ENCODE results near the gene RASSF3.
A peak's percentile ranks its signal among the peaks of the same experiment; 100 is the strongest.
"Not testable (repeated sequence)": the region's sequence is repeated elsewhere in the genome, so short reads cannot be mapped to it uniquely, and the experiment has no call there.

RASSF3 gene

DNA sequence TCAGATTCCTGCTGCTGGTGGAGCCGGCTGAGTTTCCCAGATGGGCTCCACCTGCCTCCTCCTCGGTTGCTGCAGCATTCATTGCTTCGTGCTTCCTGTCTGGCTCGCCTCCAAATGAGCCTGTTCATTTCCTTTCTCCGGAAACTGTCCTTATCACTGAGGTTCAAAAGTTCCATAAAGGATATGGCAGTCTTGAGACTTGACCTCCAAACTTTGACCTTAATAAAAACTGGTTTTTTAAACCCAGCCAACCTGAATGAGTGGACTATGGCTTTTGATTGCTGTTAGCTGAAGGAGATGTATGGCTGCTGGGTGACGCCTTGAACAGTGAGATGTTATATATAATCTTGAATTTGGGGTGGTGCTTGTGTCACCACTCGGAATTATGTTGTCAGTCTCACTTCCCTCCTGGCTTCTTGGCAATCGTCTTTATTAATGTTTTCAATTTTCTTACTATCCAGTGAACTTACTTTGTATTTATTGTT lies 62.7 kb downstream of the RASSF3 start:
- DNase-seq: peak; percentile 48

GRCh38 chr12:64673490-64674169 lies 63.3 kb downstream of the RASSF3 start:
- DNase-seq: peak; percentile 69

GRCh38 chr12:64674367-64674922 lies 64.2 kb downstream of the RASSF3 start:
- no peak for DNase-seq

GRCh38 chr12:64675795-64676194 lies 65.5 kb downstream of the RASSF3 start:
- no peak for DNase-seq

DNA sequence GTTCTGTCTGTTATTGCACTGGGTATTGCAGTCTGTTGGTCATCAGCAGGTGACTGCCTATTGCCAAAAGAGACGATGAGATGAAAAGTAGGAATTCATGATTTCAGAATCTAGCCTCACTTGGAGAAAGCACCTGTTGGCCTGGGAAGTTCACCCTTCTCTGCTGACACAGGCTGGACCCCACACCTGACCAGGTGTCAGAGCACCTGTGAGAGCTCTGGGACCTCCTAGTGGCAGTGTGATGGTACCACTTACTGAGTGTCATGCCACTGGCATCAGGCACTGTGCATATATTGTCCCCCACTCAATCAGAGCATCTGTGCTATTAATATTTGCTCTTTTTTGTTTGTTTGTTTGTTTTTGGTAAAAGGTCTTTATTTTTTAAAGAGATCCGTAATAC lies 68.0 kb downstream of the RASSF3 start:
- DNase-seq: no peak

DNA sequence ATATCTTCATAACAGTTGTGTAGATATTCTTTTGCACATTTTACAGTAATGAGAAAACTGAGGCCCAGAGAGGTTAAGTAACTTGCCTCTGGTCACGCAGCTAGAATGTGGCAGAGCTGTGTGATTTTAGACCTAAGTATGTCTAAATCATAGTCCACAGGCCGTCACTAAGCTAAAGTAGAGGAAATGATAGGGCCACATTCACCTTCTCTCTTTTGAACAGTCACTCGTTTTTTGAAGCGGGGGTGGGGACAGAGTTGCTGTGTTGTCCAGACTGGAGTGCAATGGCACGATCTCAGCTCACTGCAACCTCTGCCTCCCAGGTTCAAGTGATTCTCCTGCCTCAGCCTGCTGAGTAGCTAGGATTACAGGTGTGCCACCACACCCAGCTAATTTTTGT lies 68.5 kb downstream of the RASSF3 start:
- no peak for DNase-seq

DNA sequence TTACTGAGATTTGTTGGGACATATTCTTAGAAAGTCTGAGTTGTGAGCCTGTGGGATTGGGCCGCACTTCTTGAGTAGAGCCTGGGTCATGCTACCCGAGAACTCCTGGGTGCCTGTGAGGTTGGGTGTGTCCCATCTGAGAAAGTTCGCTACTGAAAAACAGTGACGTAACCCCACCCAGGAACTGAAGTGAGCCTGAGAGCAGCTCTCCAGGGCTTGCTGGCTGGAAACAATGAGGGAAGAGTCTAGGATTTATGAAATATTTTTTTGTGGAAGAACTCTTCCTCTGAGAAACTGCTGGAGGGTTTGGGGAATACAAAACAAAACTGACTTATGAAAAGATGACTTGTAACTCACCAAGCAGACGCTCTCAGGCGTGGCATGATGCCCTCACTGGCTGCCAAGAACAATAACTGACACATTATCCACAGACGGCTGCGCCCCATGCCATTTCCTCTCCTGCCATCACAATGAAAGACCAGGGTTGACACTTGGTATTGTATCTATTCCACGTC lies 69.2 kb downstream of the RASSF3 start:
- DNase-seq: no peak

DNA sequence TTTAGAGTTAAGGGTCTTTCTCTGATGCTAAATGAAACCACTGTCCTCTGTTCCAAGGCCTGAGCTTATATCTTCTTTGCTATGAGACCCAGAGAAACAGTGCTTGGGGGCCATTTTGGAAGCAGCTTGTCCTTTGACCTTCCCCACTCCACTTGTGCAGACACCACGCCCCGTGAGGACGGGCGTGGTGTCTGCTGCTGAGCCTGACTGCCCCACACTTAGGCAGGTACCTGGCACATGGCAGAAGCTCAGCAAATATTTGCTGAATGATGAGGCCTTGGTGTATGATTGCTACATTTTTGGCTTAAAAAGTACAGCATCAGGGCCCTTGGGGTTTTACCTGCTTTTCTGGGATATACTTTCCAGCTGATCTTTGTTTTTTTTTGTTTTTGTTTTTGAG lies 69.9 kb downstream of the RASSF3 start:
- DNase-seq: no peak

DNA sequence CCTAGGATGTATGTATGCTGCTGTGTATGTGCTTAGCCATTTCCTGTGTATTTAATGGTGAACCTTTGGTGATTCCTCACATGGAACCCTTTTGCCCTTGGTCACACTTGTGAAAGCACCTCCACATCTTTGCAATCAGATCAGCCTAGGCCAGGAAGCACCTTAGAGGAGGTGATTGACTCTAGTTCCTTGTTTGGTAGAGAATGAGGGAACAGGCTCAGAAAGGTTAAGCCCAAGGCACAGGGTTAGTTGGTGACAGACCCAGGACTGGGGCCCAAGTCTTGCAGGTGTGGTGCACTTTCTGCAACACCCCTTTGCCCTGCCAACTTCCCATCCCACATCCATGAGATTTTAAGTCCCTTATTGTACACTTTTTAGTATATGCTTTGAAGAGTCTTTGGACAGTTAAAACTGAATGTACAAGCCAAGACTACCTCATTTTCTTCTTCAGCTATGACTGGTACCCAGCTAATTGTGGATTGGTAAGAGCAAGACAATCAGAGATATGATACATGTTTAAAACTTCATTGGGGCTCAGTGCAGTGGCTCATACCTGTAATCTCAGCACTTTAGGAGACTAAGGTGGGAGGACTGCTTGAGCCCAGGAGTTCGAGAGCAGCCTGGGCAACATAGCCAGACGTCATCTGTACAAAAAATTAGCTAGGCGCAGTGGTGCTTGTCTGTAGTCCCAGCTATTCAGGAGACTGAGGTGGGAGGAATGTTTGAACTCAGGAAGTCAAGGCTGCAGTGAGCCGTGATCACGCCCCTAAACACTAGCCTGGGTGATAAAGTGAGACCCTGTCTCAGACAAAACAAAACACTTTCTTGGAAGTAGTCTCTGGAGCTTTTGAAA lies 71.1 kb downstream of the RASSF3 start:
- DNase-seq: peak; percentile 80

- peak; percentile 98 for DNase-seq
These were observed 72.4 kb downstream of the RASSF3 start for GRCh38 chr12:64682572-64683277.

DNA sequence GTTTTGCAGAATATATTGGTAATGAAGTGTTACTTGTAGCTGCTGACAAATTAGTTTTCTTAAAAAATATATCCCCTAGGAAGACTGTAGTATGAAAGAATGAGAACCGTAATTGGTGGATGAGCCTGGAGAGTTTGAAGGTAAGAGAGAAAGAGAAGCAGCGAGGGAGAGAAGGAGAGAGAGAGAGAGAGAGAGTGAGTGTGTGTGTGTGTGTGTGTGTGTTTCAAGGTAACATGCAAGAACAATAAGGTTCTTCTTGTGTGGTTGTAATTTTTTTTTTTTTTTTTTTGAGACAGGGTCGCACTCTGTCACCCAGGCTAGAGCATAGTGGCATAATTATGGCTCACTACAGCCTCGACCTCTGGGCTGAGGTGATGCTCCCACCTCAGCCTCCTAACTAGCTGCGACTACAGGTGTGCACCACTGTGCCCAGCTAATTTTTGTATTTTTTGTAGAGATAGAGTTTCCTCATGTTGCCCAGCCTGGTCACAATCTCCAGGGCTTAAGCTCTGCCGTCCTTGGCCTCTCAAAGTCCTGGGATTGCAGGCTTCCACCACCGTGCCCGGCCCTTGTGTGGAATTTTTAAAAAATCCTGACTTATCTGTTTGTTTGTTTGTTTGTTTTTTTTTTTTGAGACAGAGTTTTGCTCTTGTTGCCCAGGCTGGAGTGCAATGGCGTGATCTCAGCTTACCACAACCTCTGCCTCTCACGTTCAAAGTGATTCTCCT lies 73.7 kb downstream of the RASSF3 start:
- DNase-seq: no peak

DNA sequence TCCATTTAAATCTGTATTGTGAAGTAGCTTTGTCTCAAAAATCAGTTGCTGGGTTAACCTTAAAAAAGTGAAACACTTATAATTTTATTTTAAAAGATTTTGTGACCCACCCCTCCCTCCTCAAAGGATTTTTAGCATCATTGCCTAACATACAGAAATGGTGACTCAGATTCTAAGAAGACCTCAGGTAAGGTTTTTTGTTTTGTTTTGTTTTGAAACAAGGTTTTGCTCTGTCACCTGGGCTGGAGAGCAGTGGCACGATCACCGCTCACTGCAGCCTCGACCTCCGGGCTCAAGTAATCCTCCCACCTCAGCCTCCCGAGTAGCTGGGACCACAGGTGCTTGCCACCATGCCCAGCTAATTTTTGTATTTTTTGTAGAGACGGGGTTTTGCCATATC lies 74.8 kb downstream of the RASSF3 start:
- no peak for DNase-seq

DNA sequence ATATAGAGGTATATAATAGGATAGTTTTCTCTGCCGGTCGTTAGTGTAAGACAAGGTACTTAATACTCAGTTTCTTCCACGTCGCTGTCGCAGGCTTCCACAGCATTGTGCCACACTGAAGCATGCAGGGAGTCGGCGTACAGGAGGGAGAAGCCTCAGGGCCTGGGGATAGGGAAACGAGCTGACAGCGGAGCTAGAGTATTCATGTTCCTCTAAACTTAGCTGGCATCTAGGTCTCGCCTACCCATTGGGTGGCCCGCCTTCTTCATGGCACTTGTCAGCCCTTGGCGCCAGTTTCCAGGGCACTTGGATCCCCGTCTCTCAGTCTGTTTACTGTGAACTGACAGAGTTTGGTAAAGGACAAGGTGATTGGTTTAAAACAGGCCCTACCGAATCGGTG lies 75.3 kb downstream of the RASSF3 start:
- DNase-seq: no peak

DNA sequence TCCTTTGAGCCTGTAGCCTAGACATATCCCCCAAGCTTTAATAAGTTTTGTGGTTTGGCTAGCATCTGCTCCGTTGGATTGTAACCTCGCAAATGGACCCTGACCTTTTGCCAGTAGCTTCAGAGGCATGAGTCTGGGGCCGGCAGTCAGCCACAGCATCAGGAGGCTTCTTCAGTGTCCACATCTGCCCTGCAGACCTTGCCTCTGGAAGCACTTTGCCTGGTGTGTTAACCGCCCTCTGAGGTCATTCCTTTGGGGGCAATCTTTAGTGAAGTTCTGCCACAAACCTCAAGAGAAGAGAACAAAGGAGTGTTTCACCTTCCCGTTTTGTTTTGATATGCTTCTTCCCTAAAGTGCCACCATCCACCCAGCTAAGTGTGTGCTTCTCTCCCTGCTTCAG lies 77.5 kb downstream of the RASSF3 start:
- no peak for DNase-seq

DNA sequence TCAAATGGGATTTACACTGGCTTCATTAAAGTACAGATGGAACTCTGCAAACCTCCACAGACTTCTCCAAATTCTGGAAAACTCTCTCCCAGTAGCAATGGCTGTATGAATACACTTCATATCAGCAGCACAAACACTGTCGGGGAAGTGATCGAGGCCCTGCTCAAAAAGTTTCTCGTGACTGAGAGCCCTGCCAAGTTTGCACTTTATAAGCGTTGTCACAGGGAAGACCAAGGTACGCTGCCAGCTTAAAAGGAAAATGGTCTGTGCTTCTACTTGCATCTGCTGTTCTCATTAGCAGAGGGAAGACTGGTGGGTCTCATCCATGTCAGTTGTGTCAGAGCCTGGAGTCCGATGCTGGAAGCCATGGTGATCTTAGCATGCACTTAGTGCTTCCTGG lies 77.9 kb downstream of the RASSF3 start:
- no peak for DNase-seq

- no peak for DNase-seq
These were observed 78.4 kb downstream of the RASSF3 start for GRCh38 chr12:64688715-64689114.

DNA sequence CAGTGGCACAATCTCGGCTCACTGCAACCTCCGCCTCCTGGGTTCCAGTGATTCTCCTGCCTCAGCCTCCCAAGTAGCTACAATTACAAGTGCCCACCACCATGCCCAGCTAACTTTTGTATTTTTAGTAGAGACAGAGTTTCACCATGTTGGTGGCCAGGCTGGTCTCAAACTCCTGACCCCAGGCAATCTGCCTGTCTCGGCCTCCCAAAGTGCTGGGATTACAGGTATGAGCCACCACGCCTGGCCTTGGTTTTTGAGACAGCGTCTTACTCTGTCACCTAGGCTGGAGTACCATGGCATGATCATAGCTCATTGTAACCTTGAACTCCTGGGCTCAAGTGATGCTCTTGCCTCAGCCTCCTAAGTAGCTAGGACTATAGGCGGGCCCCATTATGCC lies 79.9 kb downstream of the RASSF3 start:
- not testable (repeated sequence) for DNase-seq

DNA sequence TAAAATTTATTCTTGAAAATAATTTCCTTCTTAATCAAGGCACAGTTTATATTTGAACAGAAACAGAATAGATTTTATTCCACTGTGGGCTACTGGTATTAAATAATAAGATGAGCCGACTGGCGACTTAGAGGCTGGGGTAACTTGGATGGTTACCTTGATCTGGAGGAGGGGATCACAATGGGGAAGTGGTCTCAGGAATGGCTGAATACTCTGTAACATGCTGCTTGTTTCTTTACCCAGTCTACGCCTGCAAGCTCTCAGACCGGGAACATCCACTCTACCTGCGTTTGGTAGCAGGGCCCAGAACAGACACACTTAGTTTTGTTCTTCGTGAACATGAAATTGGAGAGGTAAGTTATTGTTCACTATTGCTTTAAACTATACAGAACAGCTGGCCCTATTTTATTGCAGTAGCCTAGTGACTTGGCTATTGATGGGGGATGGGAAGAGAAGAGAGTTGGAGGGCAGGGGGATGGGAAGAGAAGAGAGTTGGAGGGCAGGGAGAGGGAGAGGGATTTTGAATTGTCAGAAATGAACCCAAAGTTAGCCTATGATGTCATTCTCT lies 81.0 kb downstream of the RASSF3 start:
- peak; percentile 80 for DNase-seq

- DNase-seq: peak; percentile 88
These were observed 81.7 kb downstream of the RASSF3 start for GRCh38 chr12:64691795-64692583.

DNA sequence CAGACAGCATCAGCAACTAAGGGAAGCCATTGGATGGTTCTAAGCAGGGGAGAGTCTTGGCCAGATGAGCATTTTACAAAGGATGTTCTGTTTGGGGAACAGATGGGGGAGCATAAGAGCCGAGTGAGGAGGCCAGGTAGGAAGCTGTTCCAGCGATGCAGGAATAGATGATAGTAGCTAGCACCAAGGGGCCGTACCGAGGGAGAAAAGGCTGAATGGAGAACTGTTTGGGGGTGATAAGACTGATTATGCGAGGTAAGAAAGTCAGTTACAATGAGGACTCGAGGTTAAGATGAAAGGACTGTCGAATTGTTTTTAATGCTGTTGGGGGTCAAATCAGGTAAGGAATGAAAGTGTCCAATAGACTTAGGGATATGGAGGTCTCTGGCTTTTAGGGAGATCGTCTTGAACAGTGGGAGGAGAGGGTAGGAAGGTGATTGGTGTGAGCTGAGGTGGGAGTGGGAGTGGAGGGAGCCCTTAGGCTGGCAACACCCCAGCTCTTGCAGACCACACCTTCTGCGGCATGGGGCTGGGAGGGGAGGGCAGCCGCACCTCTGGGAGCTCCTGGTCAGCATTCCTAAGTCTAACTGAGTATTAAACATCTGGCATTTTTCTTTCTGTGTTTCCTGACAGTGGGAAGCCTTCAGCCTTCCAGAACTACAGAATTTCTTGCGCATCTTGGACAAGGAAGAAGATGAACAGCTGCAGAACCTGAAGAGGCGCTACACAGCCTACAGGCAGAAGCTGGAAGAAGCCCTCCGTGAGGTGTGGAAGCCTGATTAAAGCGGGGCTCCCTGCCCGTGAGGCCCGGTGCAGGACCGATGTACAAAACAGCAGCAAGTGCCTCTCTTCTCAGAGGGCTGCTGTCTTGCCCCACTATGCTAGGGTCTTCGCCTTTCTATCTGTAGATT lies 84.1 kb downstream of the RASSF3 start:
- DNase-seq: peak; percentile 14
